KBM-7 (cell line): ENCODE results near the gene LIG4.
"Not testable (repeated sequence)": the region's sequence is repeated elsewhere in the genome, so short reads cannot be mapped to it uniquely, and the experiment has no call there.

Experiments used
- DNase-seq: peaks from one replicate; pipeline ENCODE4 v3.0.0-alpha.2; 2015
- in situ Hi-C: fragments of 300-500 bp; cut with MboI; formaldehyde crosslinking; loops from 2 replicates; pipeline ENCODE4 v1.14.3; 2020; ENCODE audit warnings: low sequenced_read_pairs, low pct_unique_long_range_greater_than_20kb, mixed read lengths

Gene LIG4

DNA sequence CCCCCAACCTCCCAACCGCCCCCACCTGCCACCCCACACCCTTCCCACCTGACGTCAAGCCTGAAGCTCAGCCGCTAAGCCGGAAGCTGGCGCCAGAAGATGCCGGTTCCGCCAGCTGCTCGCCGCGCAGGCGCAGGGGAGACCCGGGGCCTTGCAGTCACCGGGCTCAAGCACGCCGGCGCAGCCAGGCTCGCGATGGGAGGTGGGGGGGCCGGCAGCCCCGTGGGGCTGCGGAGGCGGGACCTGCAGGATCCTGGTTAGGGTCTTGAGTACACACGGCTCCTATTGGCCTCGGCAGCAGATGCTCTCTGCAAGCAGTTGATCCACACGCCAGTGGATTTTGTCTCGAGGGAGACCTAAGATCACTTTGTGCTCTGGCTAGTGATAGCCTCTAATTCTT, at the start of gene LIG4:
TSS of gene LIG4 (minus strand) at position 101 of the 400 bp plus-strand sequence. CDS start 4,268 bp downstream, outside the sequence.
- in situ Hi-C loops = no loop called here
- DNase-seq = peak; percentile 73

DNA sequence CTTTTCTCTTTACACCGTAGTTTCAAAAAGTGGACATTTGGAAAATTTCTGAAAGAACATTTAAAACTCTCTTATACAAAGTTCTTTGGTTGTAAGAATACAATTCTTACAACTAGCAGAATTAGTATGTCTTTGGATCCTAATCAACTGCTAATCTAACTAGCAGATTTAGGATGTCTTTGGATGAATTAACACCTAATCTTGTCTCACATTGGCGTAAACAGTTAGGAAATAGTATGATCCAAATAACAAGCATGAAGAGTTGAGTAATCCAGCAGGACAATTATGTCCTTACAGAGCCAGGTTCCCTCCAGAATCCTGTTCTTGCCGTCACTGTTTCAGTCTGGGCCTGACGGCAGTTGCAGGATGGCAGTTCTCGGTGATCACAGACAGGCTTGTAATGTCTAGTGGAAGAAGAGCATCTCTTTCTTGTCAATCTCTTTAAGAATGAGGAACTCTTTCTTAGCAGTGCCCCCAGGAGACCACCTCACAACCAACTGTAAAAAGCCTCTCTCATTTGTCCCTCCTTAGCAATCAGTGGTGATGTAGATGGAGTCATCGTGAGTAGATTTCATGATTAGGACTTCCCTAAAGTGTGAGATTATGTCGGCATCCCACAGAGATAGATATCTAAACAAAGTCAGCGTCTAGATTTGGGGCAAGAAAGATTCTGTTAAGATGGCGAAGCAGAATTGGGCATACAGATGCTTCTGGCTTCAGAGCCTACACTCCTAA, 48.5 kb upstream of the LIG4 start:
- in situ Hi-C loops = no loop called here
- DNase-seq = no peak

DNA sequence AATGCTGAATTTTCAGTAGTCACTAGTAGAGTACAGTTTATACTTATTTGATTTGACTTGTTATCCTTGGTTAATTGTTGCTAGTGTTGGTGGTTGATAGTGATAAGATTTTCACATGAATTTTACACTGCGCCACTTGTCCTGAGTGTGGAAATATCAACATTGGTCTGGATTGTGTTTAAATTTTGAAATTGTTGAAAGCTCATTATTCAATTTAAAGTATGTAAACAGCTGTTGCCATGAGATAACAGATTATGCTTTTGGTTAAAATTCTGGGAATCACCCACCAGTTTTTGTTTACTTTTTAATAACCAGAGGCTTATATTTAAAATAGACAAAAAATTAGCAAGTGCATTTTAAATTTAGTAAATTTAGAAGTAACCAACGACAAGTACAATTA, 41.9 kb upstream of the LIG4 start:
- DNase-seq = no peak
- in situ Hi-C loops = no loop called here

DNA sequence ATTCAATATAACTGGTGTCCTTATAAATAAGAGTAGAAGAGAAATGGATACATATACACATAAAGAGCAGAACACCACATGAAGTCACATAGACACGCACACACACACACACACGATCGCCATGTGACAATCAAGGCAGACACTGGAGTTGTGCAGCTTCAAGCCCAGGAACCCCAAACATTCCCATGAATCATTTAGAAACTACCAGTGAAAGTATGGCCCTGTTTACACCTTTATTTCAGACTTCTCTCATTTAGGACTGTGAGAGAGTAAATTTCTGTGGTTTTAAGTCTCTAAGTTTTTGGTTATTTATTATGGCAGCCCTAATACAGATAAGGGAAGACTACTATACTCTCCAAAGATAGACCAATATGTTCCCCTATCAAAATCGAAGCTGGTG, 33.8 kb upstream of the LIG4 start:
- in situ Hi-C loops = no loop called here
- no peak for DNase-seq

DNA sequence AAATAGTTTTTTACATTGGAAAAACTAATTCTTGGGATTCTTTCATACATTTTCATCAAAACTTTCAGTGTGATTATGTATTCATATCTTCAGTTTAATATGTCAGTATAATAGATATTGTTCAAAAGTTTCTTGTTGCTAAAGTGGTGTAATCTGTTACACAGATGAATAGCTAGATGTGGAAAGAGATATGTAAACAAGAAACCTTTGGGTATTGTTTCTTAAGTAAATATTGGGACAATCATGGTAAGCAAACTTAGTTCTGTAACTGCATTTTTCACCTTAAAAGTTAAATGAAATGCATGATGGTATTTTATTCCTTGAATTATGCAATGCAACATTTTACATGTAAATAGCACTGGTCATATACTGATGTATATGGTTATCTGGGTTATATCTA, 15.0 kb upstream of the LIG4 start:
- in situ Hi-C loops = no loop called here
- no peak for DNase-seq

DNA sequence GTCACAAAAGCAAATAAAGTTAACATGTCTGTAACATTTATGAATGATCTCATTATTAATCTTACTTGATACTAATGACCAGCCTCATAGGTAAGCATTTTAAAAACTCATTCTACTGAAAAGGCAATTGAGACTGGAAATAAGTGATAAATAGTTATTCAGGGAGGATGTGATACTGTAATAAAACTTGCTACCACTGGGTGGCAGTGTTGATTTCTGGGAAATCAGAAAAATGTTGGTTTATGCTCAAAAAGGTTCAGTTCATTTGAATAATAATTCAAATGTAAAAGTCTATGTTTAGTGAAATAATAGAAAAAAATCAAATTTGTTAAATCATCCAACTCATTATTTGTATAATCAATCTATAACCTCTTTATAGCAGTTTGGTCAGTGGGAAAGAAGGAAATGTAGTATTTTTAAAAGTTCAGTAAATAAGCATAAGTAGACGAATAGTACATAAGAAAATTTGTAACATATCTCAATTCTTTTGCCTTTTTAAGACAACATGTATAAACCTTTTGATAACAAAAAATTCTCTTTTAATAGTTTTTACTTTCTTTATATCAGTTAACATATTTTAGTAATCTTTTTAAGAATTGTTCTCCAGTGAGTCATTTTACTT, 12.4 kb upstream of the LIG4 start:
- DNase-seq = peak; percentile 70
- in situ Hi-C loops = no loop called here

DNA sequence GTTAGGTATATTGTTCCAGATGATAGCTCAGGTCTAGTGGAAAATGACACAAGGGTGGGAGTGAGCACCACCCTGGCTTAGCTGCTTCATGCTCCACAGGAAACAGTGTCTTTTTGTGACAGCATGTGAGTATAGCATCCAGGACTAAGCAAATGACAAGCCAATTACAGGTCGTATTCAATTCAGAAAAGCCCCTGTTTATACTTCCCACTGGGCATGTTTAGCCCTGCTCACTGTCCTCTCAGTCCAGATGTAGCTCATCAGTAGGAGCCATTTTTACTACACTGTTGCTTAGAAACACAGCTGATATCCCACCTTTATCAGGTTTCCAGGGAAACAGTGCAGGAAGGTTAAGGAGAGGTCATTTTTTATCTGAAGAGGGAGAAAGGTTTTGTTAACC, 10.8 kb upstream of the LIG4 start:
- in situ Hi-C loops = no loop called here
- no peak for DNase-seq

DNA sequence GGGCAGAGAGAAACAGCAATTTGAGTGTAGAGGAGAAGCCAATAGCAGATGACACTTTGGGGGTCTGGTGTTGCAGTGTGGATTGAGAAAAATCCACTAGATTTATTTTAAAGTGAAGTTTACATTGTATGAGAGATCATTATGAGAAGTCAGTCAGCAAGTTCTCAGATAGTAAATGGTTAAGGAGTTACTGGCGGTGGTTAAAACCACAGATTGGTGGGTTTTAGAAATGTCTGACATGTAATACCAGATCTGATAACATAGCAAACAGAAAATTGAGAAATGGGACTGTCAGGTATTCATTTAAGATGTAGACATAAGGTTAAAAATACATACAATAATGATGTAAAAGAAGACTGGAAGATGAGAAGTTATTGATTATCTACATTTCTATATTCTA, 10.1 kb upstream of the LIG4 start:
- DNase-seq = peak; percentile 20
- in situ Hi-C loops = no loop called here

DNA sequence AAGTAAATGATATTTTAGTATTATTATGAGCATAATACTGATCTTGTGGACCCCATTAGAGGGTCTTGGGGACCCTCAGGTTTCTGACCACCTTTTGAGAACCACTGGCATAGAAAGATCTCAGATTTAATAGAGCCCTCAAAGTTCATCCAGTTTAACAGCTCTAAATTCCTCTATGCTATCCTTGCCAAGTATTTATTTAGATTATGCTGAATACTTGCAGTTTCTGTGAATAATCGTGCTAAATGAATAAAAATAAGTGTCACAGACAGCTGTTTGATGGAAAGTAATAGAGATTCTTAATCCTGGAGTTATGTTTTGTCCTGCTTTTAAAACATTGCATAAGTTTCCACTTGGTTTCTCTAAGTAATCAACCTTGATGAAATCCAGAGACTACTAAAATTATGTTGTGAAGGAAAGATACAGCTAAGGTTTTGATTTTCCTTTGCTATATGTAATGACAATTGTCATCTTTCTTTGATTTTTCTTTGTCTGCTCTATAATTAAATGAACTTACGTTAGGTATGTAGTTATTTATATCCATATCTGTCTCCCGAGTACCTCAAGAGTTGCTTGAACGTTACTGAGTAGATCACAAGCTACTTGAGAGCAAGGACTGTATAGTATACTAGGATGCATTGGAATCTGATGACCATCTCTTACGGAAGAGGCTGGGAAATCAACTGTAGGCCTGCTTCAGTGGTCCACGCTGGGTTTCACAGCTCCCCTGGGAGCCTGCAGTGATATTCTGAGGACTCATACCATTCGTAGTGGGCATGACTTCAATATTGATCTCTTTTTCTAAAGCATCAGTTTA, 8.6 kb upstream of the LIG4 start:
- DNase-seq = no peak

DNA sequence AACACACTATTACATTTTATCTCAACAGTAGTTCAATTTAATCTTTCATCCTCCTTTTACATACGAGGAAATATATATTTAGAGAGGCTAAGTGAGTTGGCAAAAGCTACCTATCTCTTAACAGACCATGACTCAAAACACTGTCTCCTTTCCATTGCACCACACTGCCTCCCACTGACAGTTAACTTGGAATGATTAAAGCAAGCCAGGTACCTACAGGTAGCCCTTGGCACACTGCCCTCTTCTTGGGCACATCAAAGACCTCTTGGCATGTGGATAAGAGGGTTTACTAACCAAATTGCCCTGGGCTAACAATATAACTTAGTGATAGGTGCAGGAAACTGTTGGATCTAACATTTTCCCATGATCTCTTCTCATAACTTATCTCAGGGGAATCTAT, 4.7 kb upstream of the LIG4 start:
- DNase-seq = no peak
- in situ Hi-C loops = no loop called here

More for the DNA sequence above, 8.6 kb upstream of the LIG4 start:
- in situ Hi-C loops = no loop called here

DNA sequence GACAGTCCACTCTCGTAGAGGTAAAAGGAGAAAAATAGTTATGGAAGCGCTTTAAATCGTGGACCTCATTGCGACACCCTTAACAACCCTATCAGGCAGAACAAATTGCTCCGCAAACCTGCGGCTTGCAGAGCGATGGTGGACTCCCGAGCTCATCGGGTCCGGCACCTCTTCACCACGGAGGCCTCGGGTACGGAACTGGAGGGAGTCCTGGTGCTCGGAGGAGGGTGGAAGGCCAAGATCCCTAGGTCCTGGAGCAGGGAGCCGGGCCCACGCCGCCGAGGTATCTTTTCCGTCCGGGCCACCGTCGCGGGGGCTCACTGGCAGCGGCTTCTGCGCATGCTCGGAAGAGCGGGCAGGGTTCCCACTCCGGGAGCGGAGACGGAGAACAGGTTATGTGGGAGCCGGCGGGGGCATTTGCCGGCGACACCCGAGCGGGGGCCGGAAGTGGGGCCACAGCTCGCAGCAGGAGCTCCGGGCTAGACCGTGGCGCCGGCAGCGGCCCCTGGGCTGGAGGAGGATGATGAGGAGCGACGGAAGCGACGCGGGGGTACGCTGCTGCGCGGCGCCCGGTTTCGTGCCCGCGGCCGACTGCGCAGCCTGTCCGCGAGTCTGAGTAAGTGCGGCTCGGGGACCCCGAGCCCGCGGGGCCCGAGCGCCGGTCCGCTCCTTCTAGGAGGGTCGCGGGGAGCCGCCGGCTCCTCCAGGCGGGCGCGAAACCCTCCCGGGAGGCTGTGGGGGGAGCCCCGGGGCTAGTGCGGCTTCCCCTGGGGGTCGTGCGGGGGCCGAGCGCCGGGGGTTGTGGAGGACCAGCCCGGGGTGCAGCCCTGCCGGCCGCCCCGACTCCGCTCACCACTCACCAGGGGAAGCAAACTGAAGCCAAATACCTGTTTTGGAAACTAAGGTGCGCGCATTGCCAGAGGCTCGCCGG, 3.0 kb upstream of the LIG4 start, which contains the start of gene ABHD13:
TSS of gene ABHD13 (plus strand) at position 349 of the 931 bp plus-strand sequence. CDS start 10,827 bp downstream, outside the sequence.
- in situ Hi-C loops = no loop called here
- DNase-seq = peak; percentile 96

DNA sequence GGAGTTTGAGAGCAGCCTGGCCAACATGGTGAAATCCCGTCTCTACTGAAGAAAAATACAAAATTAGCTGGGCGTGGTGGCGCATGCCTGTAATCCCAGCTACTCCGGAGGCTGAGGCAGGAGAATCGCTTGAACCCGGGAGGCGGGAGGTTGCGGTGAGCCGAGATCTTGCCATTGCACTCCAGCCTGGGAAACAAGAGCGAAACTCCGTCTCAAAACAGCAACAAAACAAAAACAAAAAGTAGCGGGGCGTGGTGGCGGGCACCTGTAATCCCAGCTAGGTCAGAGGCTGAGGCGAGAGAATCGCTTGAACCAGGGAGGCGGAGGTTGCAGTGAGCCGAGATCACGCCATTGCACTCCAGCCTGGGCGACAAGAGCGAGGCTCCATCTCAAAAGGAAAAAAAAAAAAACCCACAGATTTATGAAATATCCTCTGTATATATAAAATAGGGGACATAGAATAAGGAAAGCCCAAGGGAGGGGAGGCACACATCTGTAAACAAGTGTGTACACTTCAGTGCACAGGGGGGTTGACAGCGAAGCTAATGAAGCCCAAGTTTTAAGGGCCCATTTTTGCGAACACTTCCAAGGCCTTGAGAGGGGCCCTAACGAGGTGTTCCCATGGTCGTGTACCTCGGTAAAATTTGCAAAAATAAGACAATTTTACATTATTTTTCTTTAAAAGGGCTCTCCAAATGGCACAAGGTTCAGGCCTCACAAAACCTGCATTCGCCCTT, 2.1 kb upstream of the LIG4 start:
- in situ Hi-C loops, DNase-seq: not testable (repeated sequence)

DNA sequence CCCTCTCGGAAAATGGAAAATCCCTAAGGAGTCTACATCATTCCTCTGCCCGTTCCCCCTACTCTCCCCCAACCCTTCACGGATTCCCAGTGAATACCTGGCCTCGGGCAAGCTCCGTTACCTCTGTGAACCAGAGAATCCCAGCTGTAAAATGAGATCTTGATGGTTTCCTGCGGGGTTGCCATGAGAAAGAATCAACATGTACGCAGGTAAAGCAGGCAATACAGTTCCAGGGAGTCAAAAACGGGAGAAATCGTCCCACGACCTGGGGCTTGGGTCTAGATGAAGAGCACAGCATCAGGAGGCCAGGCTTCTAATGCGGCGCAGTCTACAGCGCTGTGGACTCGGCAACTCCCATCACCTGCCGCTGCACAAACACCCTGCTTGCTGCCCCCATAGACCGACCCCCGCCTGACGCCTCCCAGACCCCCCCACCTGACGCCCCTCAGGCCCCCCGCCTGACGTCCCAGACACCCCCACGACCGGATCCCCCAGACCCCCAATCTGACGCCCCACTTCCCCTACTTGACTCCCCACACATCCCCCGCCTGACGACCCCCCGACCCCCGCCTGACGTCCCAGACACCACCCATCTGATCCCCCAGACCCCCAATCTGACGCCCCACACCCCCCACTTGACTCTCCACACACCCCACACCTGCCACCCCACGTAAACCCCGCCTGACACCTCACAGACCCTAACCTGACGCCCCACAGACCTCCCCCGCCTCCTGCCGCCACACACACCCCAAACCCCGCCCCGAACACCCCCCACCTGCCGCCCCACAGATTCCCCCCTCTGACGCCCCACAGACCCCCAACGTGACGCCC, 680 bp downstream of the LIG4 start:
- in situ Hi-C loops = no loop called here
- no peak for DNase-seq

DNA sequence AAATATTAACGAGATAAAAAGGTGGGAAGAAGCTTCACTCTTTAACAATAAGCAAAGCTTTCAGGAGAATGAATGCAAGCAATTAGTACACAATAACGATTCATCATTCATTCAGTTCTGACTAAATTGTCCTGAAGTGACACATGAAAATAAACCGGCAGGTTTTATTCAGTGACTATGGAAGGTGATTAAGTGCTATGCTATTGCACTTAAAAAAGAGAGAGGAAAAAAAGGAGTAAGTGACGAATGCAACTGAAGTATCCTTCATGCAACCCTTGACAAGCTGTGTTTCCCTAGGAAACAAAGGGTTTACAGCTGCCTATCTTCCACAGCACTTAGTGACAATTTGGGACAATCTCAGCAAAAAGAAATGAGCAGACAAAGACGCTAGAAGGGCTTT, 1.4 kb downstream of the LIG4 start:
- DNase-seq = no peak
- in situ Hi-C loops = no loop called here

DNA sequence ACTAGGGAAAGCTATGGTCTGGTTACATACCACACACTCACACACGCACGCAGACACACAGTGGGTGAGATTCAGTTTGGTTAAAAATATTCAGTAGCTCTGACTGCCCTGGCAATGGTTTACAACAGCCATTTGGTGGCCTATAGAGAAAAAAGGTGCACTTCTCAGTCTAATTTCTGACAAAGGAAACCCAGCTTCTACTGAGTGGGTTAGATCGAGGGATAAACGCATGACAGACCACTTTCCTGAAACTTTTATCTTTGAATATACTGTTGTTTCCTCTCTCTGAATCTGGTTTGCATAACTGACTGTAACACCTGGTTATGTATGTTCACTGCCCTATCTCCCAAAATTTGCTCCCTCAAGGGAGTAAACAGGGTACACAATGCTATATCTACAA, 2.5 kb downstream of the LIG4 start:
- in situ Hi-C loops = no loop called here
- no peak for DNase-seq

DNA sequence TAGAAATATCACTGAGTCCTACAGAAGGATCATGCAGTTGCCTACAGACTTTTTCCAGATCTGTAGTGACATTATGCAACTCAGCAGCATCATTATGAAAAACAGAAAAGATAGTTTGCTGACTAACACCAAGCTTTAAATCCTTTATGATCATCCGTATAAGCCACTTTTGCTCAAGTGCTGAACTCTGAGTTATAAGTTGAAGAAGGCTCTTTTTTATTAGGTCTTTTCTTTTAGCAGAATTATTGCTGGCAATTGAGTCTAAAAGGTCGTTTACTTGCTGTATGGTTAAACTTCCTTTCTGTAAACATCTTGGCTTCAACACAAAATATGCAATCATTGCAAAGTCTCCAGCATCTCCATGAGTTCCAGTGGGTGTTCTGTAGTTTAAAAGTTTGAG, 4.8 kb downstream of the LIG4 start:
- in situ Hi-C loops = no loop called here
- DNase-seq = no peak

DNA sequence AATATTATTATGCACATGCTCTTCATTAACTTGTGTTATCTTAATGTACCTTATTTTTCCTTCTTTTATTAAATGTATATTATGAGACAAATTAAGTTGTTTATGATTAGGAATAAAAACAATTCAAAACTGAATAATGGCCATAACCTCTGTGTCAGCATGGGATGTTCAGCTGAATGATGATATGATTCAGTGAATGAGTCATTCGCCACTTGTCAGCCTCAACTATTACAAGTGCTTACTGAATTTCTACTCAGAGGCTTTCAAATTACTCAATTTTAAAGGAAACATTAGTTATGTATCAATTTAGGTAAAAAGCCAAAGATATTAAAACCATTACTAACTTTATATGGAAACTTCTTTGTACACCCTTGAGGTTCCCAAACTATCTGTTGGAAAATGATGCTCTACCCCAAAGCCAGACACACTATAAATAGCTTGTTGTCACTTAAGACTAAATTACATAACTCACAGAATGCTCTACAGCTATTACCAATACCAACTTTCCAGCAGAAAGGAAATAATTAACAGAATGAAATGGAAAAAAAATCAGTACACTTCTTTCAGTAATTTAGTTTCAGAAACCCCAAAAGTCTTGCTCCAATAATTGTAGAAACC, 14.4 kb downstream of the LIG4 start:
- in situ Hi-C loops = no loop called here
- DNase-seq = no peak
